Tibial artery (tissue), 4 donors: ENCODE measurements around the gene SYNE3.

Experiments
- DNase-seq, 2 donors: peaks; one replicate each; pipeline ENCODE4 v3.0.0-alpha.2; 2019
- H3K27ac ChIP-seq, 2 donors: fragments of 200-600 bp; sonication (generic) in 1 of 2; 1 replicate in 1 of 2; 2 replicates in 1 of 2; pipeline ENCODE4 v1.5.1; 2018 to 2019; ENCODE audit warnings: mild to moderate bottlenecking in 1 of 2
- H3K27me3 ChIP-seq, 2 donors: fragments of 200-600 bp; sonication (generic) in 1 of 2; one replicate each; pipeline versions ENCODE4 v1.5.1 to v1.6.0; 2016 to 2019
- H3K36me3 ChIP-seq, 3 donors: fragments of 200-600 bp; sonication (generic) in 2 of 3; one replicate each; pipeline ENCODE4 v1.5.1; 2016 to 2019; ENCODE audit warnings: mild to moderate bottlenecking in 2 of 3
- H3K4me1 ChIP-seq, 4 donors: fragments of 200-600 bp; sonication (generic) in 2 of 4; 1 replicate in 3 of 4; 2 replicates in 1 of 4; pipeline ENCODE4 v1.5.1; 2016 to 2019
- H3K4me3 ChIP-seq, 2 donors: fragments of 200-600 bp; sonication (generic) in 1 of 2; 1 replicate in 1 of 2; 2 replicates in 1 of 2; pipeline ENCODE4 v1.5.1; 2018 to 2019; ENCODE audit warnings: mild to moderate bottlenecking in 2 of 2
- H3K9me3 ChIP-seq, 3 donors: fragments of 200-600 bp; sonication (generic) in 1 of 3; one replicate each; pipeline ENCODE4 v1.5.1; 2016 to 2019
- intact Hi-C: fragments of 100-400 bp; cut with DNase I; formaldehyde crosslinking; loops from one replicate; pipeline ENCODE4 v1.15.0; 2023; ENCODE audit warnings: low total_unique reads
- TF ChIP-seq, protein P1 (sequence below), 2 experiments: fragments of 200-600 bp in 1 of 2; fragments of 450-650 bp in 1 of 2; IDR thresholded peaks; one replicate each; pipeline ENCODE4 v1.5.1; 2017 to 2019; ENCODE audit warnings: antibody characterized with exemption in 2 of 2, mild to moderate bottlenecking in 1 of 2, moderate library complexity in 1 of 2

The SYNE3 gene

DNA sequence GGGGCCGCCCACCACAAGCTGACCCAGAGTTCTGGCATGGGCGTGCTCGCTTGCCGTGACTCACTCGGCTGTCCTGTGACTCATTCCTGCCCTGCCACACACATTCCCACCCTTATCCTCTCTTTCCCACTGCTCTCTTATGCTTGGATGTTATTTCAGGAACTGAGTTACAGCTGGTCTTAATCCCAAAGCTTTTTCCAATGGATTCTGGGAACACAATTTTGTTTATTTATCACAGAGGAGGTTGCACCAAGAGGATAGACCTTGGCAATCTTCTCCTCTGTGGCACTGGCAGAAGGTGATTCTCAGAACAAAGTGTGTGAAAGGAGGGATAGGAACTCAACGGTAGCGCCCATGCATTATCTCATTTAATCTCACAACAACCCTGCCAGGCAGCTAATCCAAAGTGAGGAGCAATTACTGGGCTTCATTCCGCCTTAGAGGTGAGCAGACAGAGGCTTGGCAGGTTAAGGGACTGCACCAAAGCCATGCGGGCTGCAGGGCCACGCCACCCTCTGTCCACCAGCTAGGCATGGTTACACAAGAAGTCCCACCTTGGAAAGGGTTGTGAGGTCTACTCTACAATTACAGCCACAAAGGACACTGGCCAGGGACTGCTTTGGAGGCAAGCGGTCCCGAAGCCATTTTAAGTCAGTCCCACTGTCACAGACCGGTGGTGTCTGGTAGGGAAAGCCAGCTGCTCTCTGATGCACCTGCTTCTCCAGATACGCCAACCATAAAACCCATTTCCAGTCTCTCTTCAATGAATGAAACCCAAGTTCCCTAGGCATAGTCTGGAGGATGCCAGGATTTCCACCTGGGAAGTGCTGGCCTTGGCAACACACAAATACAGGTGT lies 32.9 kb downstream of the SYNE3 start:
- Histone ChIP-seq H3K9me3 (no peaks in the 10 kb centered on the region), H3K36me3 (no peaks in the 10 kb centered on the region), H3K27ac (peak overlapping the region; percentile 79 to 87), H3K4me3 (no peak overlapping the region), H3K4me1 (peaks cover 0 to 82% (median 41%) of the 10 kb centered on the region in 4 donors), H3K27me3 (no peaks in the 10 kb centered on the region)
- intact Hi-C loops, result loop anchor here (5.0 kb wide), 1 partner anchor 34 kb away; the partner anchor contains the start of gene SYNE3
- peak; percentile 87 to 93 for DNase-seq
- TF ChIP-seq, protein P1, sequence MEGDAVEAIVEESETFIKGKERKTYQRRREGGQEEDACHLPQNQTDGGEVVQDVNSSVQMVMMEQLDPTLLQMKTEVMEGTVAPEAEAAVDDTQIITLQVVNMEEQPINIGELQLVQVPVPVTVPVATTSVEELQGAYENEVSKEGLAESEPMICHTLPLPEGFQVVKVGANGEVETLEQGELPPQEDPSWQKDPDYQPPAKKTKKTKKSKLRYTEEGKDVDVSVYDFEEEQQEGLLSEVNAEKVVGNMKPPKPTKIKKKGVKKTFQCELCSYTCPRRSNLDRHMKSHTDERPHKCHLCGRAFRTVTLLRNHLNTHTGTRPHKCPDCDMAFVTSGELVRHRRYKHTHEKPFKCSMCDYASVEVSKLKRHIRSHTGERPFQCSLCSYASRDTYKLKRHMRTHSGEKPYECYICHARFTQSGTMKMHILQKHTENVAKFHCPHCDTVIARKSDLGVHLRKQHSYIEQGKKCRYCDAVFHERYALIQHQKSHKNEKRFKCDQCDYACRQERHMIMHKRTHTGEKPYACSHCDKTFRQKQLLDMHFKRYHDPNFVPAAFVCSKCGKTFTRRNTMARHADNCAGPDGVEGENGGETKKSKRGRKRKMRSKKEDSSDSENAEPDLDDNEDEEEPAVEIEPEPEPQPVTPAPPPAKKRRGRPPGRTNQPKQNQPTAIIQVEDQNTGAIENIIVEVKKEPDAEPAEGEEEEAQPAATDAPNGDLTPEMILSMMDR (IDR thresholded peaks at IDR 0.05), result no peak

DNA sequence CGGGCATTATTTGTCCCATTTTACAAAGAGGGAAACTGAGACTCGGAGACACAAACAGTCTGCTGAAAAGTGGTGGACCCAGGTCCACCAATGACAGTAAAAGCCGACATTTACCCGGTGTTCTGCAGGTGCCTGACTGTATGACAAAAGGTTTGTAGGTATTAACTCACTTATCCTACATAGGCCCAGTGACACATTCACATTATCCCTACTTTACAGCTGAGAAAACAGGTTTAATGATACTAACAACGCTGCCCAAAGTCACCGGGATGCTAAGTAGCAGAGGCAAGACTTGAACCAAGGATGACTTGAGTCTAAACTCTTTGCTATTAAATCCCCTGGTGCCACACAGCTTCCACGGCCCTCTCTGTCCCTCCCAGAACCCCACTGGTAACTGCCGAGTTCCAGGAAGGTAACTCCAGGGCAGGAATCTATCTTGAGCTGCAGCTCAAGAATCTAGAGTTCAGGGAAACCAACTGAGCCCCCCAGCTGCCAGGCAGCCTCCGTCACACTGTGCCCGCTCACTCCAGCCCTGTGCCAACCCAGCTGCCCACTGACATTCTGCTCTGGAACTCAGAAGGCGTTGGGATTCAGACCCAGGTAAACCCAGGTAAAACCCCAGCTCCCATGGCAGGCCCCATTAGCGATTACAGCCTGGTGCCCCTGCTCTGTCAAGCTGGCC lies 33.7 kb downstream of the SYNE3 start:
- no peak for DNase-seq
- peaks cover 0 to 81% (median 41%) of the 10 kb centered on the region in 4 donors for H3K4me1 ChIP-seq
- intact Hi-C loops, result loop anchor here (5.0 kb wide), 1 partner anchor 35 kb away; the partner anchor contains the start of gene SYNE3
- H3K9me3 ChIP-seq, result no peaks in the 10 kb centered on the region
- H3K27ac ChIP-seq, result peak overlapping the region; percentile 79 to 87
- no peaks in the 10 kb centered on the region for H3K27me3 ChIP-seq
- no peak overlapping the region for H3K4me3 ChIP-seq
- TF ChIP-seq, protein P1 (IDR thresholded peaks at IDR 0.05), result no peak
- no peaks in the 10 kb centered on the region for H3K36me3 ChIP-seq

DNA sequence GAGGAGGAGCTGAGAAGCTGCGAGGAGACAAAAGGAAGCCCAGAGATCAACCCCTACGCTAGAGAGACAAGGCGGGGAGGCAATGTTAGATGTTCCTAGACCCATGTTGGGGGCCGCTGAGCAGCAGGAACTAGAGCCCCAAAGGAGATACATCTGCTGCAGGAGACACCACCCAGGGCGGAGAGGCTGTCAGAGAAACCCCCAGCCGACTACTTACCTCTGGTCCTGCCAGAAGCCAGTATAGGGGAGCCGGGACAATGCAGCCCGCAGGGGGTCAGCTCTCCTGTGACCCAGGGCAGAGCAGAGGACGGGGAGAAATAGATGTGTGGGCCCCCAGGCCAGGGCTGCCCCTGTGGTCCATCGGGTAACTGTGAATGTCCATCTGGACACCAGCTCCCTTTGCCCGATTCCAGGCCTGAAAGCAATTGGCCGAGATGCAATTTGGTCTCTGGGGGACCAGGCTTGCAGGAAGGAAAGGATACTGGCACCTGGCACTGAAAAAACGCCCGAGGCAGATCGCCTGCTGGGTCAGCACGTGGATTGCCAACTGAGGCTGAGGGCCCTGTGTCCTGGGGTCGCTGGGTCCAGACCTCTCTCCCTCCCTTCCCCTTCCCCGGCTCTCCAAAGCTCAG lies 34.9 kb downstream of the SYNE3 start:
- H3K27ac ChIP-seq, result peak overlapping the region; percentile 79 to 87
- H3K4me3 ChIP-seq, result no peak overlapping the region
- intact Hi-C loops, result loop anchor here (5.0 kb wide), 1 partner anchor 36 kb away; the partner anchor contains the start of gene SYNE3
- no peaks in the 10 kb centered on the region for H3K27me3 ChIP-seq
- no peaks in the 10 kb centered on the region for H3K9me3 ChIP-seq
- TF ChIP-seq, protein P1 (IDR thresholded peaks at IDR 0.05), result no peak
- no peak for DNase-seq
- no peaks in the 10 kb centered on the region for H3K36me3 ChIP-seq
- H3K4me1 ChIP-seq, result peaks cover 0 to 83% (median 43%) of the 10 kb centered on the region in 4 donors

DNA sequence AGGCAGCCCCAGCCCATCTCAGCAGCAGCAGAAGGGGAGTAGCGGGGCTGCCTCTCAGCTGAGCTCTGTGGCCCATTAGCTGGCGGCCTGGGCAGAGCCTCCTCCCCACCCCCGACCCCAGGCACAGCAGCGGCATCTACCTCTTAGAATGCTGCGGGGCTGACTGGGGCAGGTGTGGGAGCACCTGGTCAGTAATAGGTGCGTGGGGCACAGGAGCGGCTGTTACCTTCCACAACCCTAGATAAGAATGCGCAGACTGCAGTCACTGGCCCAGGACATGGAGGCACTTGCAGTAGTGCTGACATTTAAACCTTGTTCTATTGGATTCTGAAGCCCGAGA lies 35.6 kb downstream of the SYNE3 start:
- Histone ChIP-seq H3K4me3 (no peak overlapping the region), H3K4me1 (peaks cover 0 to 77% (median 43%) of the 10 kb centered on the region in 4 donors), H3K27ac (peak overlapping the region; percentile 79 to 87), H3K36me3 (no peaks in the 10 kb centered on the region), H3K9me3 (no peaks in the 10 kb centered on the region), H3K27me3 (no peaks in the 10 kb centered on the region)
- intact Hi-C loops, result loop anchor here (5.0 kb wide), 1 partner anchor 36 kb away; the partner anchor contains the start of gene SYNE3
- DNase-seq, result no peak
- TF ChIP-seq, protein P1 (IDR thresholded peaks at IDR 0.05), result no peak

DNA sequence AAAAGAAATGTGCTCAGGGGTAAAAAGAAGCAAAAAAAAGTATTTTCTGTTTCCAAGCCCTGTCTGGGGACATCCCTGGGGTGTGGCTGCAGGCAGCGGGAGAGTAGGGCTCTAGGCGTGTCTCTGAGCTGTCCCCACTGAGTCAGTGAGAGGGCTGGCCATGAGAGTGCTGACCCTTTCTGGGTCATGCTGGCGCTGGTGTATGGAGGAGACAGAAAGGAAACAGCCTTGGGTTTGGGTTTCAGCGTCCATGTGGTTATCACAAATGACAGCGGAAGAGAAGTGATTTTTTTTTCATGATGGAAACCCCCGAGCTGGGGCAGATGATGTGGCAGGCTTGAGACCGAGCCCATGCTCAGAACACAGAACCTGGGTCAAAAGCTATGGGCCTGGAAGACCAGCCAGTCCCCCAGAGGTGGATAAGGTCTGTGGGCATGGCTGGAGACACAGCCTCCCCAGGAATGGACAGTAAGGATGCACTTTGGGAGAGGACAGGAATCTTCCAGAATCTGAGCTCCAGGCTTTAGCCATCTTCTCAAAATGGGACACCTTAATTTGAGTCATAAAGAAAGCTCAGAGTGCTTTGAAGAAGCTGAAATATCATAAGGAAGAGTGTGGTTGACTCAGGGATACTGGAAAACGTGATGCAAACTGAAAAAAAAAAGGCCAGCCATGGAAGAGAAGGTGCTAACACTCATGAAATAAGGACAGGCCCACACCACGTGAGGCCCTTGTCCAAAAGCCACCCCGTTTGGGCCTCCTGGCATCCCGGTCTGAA lies 36.2 kb downstream of the SYNE3 start:
- no peaks in the 10 kb centered on the region for H3K27me3 ChIP-seq
- H3K9me3 ChIP-seq, result no peaks in the 10 kb centered on the region
- H3K4me3 ChIP-seq, result no peak overlapping the region
- DNase-seq, result peak; percentile 90 to 92
- TF ChIP-seq, protein P1 (IDR thresholded peaks at IDR 0.05), result no peak
- peak overlapping the region; percentile 79 to 87 for H3K27ac ChIP-seq
- H3K4me1 ChIP-seq, result peaks cover 0 to 74% (median 43%) of the 10 kb centered on the region in 4 donors
- intact Hi-C loops, result loop anchor here (5.0 kb wide), 1 partner anchor 37 kb away; the partner anchor contains the start of gene SYNE3
- H3K36me3 ChIP-seq, result peaks cover 3 to 5% (median 4%) of the 10 kb centered on the region in 3 donors
